Smooth muscle cell (in vitro differentiated cells): ENCODE results near the gene LRRC8D. TPM values are rescaled to one million over a fixed set of nuclear protein-coding genes. Genes with fewer than 3 reads are reported as not detected.
"Not testable (repeated sequence)": the region's sequence is repeated elsewhere in the genome, so short reads cannot be mapped to it uniquely, and the experiment has no call there.

Experiments used
- DNase-seq: peaks from one replicate; lab custom pipeline; 2025; ENCODE audit not compliant: unreplicated experiment; lab: John Stamatoyannopoulos, UW
- H2AFZ ChIP-seq: fragments of 200-600 bp; sonication (generic); 2 replicates; pipeline ENCODE4 v1.6.0; 2016; ENCODE audit warnings: antibody characterized with exemption, low read depth, mild to moderate bottlenecking
- H3F3A ChIP-seq: fragments of 200-600 bp; sonication (generic); 2 replicates; pipeline ENCODE4 v1.6.0; 2017; ENCODE audit warnings: antibody characterized with exemption, low read depth
- H3K27ac ChIP-seq: fragments of 200-600 bp; sonication (generic); 2 replicates; pipeline ENCODE4 v1.5.1; 2016; ENCODE audit warnings: low read depth, mild to moderate bottlenecking
- H3K27me3 ChIP-seq: fragments of 200-600 bp; sonication (generic); 2 replicates; pipeline ENCODE4 v1.6.1; 2016; ENCODE audit warnings: low read depth, mild to moderate bottlenecking
- H3K36me3 ChIP-seq: fragments of 200-600 bp; sonication (generic); 2 replicates; pipeline ENCODE4 v1.5.1; 2016; ENCODE audit warnings: low read depth
- H3K4me1 ChIP-seq: fragments of 200-600 bp; sonication (generic); 2 replicates; pipeline ENCODE4 v1.5.1; 2016; ENCODE audit warnings: low read depth
- H3K4me2 ChIP-seq: fragments of 200-600 bp; sonication (generic); 2 replicates; pipeline ENCODE4 v1.6.0; 2016; ENCODE audit warnings: mild to moderate bottlenecking
- H3K4me3 ChIP-seq: fragments of 200-600 bp; sonication (generic); 2 replicates; pipeline ENCODE4 v1.5.1; 2016; ENCODE audit warnings: mild to moderate bottlenecking
- H3K79me2 ChIP-seq: fragments of 200-600 bp; sonication (generic); 2 replicates; pipeline ENCODE4 v1.6.0; 2016; ENCODE audit warnings: low read depth, mild to moderate bottlenecking
- H3K9ac ChIP-seq: fragments of 200-600 bp; sonication (generic); 2 replicates; pipeline ENCODE4 v1.6.0; 2016; ENCODE audit warnings: low read depth
- H3K9me3 ChIP-seq: fragments of 200-600 bp; sonication (generic); replicated peaks from 2 replicates; pipeline ENCODE4 v1.5.1; 2016; ENCODE audit warnings: low read depth
- H4K20me1 ChIP-seq: fragments of 200-600 bp; sonication (generic); 2 replicates; pipeline ENCODE4 v1.6.0; 2016; ENCODE audit warnings: low read depth
- CTCF ChIP-seq: fragments of 200-600 bp; sonication (generic); IDR thresholded peaks from 2 replicates; pipeline ENCODE4 v1.5.1; 2017; ENCODE audit warnings: borderline replicate concordance, mild to moderate bottlenecking, antibody characterized with exemption; ENCODE audit not compliant: insufficient read depth, poor library complexity, severe bottlenecking
- WGBS: methylation state at CpG from one replicate; pipeline ENCODE4 v1.1.7; 2016; ENCODE audit warnings: low lambda C conversion rate; 5-methylcytosine and 5-hydroxymethylcytosine counted together
- polyA plus RNA-seq: library from polyadenylated mRNA; unstranded; fragments of >200 nt; fragmentation: Nextera tagmentation; extraction: Ambion mirVana; gene quantifications from 2 replicates; pipeline ENCODE4 v1.2.1, GENCODE V29; 2016
- total RNA-seq: library from RNA; depleted of rRNA; stranded (reverse); fragments of >200 nt; gene quantifications from 2 replicates; pipeline ENCODE4 v1.2.3, GENCODE V29; 2014

LRRC8D gene
- total and polyA plus RNA-seq, 2 experiments from 2014 or later = 5.2 to 25.1 TPM

GRCh38 chr1:89919174-89919573 is 98.3 kb downstream of the LRRC8D start:
- no peak for DNase-seq
- no peaks in the 10 kb centered on the region for H3K79me2 ChIP-seq
- peaks cover 4% of the 10 kb centered on the region for H3K36me3 ChIP-seq
- H3K27ac ChIP-seq = no peak overlapping the region
- H3K4me1 ChIP-seq = no peaks in the 10 kb centered on the region
- H3K4me3 ChIP-seq = no peak overlapping the region
- H3F3A ChIP-seq = no peaks in the 10 kb centered on the region
- no peaks in the 10 kb centered on the region for H3K27me3 ChIP-seq
- H3K9ac ChIP-seq = no peak overlapping the region
- H2AFZ ChIP-seq = no peak overlapping the region
- H3K4me2 ChIP-seq = no peak overlapping the region
- peaks cover 4% of the 10 kb centered on the region for H3K9me3 ChIP-seq
- TF ChIP-seq CTCF = no peak
- H4K20me1 ChIP-seq = no peaks in the 10 kb centered on the region

GRCh38 chr1:89922911-89923310 is 102.1 kb downstream of the LRRC8D start:
- no peak overlapping the region for H3K27ac ChIP-seq
- no peak overlapping the region for H3K9ac ChIP-seq
- peaks cover 4% of the 10 kb centered on the region for H3K9me3 ChIP-seq
- TF ChIP-seq CTCF = no peak
- no peaks in the 10 kb centered on the region for H3F3A ChIP-seq
- no peak overlapping the region for H3K4me3 ChIP-seq
- H3K27me3 ChIP-seq = no peaks in the 10 kb centered on the region
- H3K4me2 ChIP-seq = no peak overlapping the region
- H3K4me1 ChIP-seq = no peaks in the 10 kb centered on the region
- peaks cover 8% of the 10 kb centered on the region for H3K36me3 ChIP-seq
- no peak overlapping the region for H2AFZ ChIP-seq
- H3K79me2 ChIP-seq = no peaks in the 10 kb centered on the region
- no peaks in the 10 kb centered on the region for H4K20me1 ChIP-seq
- WGBS = 97% methylated on average over 2 of the region's 2 CpGs
- DNase-seq = no peak

GRCh38 chr1:89923517-89923916 is 102.7 kb downstream of the LRRC8D start:
- no peaks in the 10 kb centered on the region for H4K20me1 ChIP-seq
- H3K79me2 ChIP-seq = no peaks in the 10 kb centered on the region
- WGBS = 98% methylated on average over 3 of the region's 3 CpGs

GRCh38 chr1:89924075-89924474 is 103.2 kb downstream of the LRRC8D start:
- H3K27me3 ChIP-seq, H3K79me2 ChIP-seq, H3K4me3 ChIP-seq, H3F3A ChIP-seq, H3K4me2 ChIP-seq, H2AFZ ChIP-seq, DNase-seq, H3K9ac ChIP-seq, H3K27ac ChIP-seq, H3K4me1 ChIP-seq, H4K20me1 ChIP-seq, H3K36me3 ChIP-seq, H3K9me3 ChIP-seq: not testable (repeated sequence)
- 100% methylated on average over 1 of the region's 1 CpG for WGBS

More at GRCh38 chr1:89923517-89923916, 102.7 kb downstream of the LRRC8D start:
- Histone ChIP-seq H3F3A (no peaks in the 10 kb centered on the region), H2AFZ (no peak overlapping the region), H3K27me3 (no peaks in the 10 kb centered on the region), H3K9ac (no peak overlapping the region), H3K4me1 (no peaks in the 10 kb centered on the region), H3K9me3 (peaks cover 4% of the 10 kb centered on the region), H3K4me3 (no peak overlapping the region), H3K36me3 (peaks cover 8% of the 10 kb centered on the region), H3K4me2 (no peak overlapping the region), H3K27ac (no peak overlapping the region)
- no peak for TF ChIP-seq CTCF
- no peak for DNase-seq
